Lower leg skin (tissue), 4 donors: Measurements from ENCODE around the gene FOXP1. TPM values are rescaled to one million over a fixed set of nuclear protein-coding genes. Genes with fewer than 3 reads are reported as not detected.

Experiments
- DNase-seq, 2 donors: peaks; one replicate each; pipeline ENCODE4 v3.0.0-alpha.2; 2019; ENCODE audit warnings: low spot score in 2 of 2
- H3K4me3 ChIP-seq: fragments of 200-600 bp; sonication (generic); 2 replicates; pipeline ENCODE4 v1.5.1; 2017; ENCODE audit warnings: mild to moderate bottlenecking, low read depth; ENCODE audit not compliant: poor library complexity, severe bottlenecking
- CTCF ChIP-seq, 3 donors: fragments of 450-650 bp; IDR thresholded peaks; one replicate each; pipeline ENCODE4 v1.5.1; 2016; ENCODE audit warnings: antibody characterized with exemption in 3 of 3, mild to moderate bottlenecking in 3 of 3, moderate library complexity in 2 of 3
- POLR2A ChIP-seq, 2 donors: fragments of 450-650 bp; IDR thresholded peaks; one replicate each; pipeline ENCODE4 v1.6.1; 2016 to 2017; ENCODE audit warnings: antibody characterized with exemption in 2 of 2, mild to moderate bottlenecking in 1 of 2, moderate library complexity in 1 of 2
- WGBS, 2 donors: methylation state at CpG; one replicate each; pipeline ENCODE4 v1.1.5; 2018; 5-methylcytosine and 5-hydroxymethylcytosine counted together
- intact Hi-C: fragments of 100-400 bp; cut with DNase I; formaldehyde crosslinking; loops from one replicate; pipeline ENCODE4 v1.15.0; 2023; ENCODE audit warnings: low total_unique reads
- total RNA-seq, 4 donors: library from RNA; depleted of rRNA; stranded (reverse); fragments of >200 nt; gene quantifications; one replicate each; pipeline ENCODE4 v1.1.0, GENCODE V29; 2016

FOXP1 gene
- total RNA-seq, 4 donors from 2014 or later: 46.6 to 66.6 (median 55.2) TPM

- intact Hi-C loops: no loop called here
- no peak overlapping the region for H3K4me3 ChIP-seq
- no peak for DNase-seq
- 85 to 95% methylated on average over 11 of the region's 11 CpGs for WGBS, 2 donors
- TF ChIP-seq POLR2A (IDR thresholded peaks at IDR 0.05): no peak
- TF ChIP-seq CTCF (IDR thresholded peaks at IDR 0.05): no peak
These were observed 211.2 kb downstream of the FOXP1 start for GRCh38 chr3:71372241-71372768.

GRCh38 chr3:71371282-71371681 lies 212.2 kb downstream of the FOXP1 start:
- TF ChIP-seq CTCF (IDR thresholded peaks at IDR 0.05) (no peak), POLR2A (IDR thresholded peaks at IDR 0.05) (no peak)
- 53 to 72% methylated on average over 6 of the region's 6 CpGs for WGBS, 2 donors
- DNase-seq: no peak
- intact Hi-C loops: no loop called here
- no peak overlapping the region for H3K4me3 ChIP-seq

GRCh38 chr3:71370467-71370866 lies 213.1 kb downstream of the FOXP1 start:
- intact Hi-C loops: no loop called here
- TF ChIP-seq POLR2A (IDR thresholded peaks at IDR 0.05) (no peak), CTCF (IDR thresholded peaks at IDR 0.05) (no peak)
- H3K4me3 ChIP-seq: no peak overlapping the region
- DNase-seq: no peak
- WGBS, 2 donors: 65 to 83% methylated on average over 5 of the region's 5 CpGs

- intact Hi-C loops: no loop called here
- DNase-seq: no peak
- H3K4me3 ChIP-seq: no peak overlapping the region
- TF ChIP-seq CTCF (IDR thresholded peaks at IDR 0.05) (no peak), POLR2A (IDR thresholded peaks at IDR 0.05) (no peak)
- 60 to 74% methylated on average over 6 of the region's 6 CpGs for WGBS, 2 donors
These were observed 213.7 kb downstream of the FOXP1 start for GRCh38 chr3:71369701-71370391.

- no peak overlapping the region for H3K4me3 ChIP-seq
- no peak for DNase-seq
- TF ChIP-seq CTCF (IDR thresholded peaks at IDR 0.05): no peak
- no peak for TF ChIP-seq POLR2A (IDR thresholded peaks at IDR 0.05)
- 89 to 92% methylated on average over 8 of the region's 8 CpGs for WGBS, 2 donors
- intact Hi-C loops: no loop called here
These were observed 216.4 kb downstream of the FOXP1 start for GRCh38 chr3:71366988-71367604.
